Right forelimb (tissue), 1 donor: ENCODE measurements around the gene DPYD.

Experiments used
- DNase-seq: peaks from one replicate; pipeline ENCODE4 v3.0.0-alpha.2; 2018

DPYD gene

GRCh38 chr1:97123717-97124431 is 797.0 kb downstream of the DPYD start:
- no peak for DNase-seq

- DNase-seq, result no peak
These were observed 800.0 kb downstream of the DPYD start for GRCh38 chr1:97120806-97121205.

GRCh38 chr1:97119260-97120158 is 801.3 kb downstream of the DPYD start:
- DNase-seq, result no peak

- DNase-seq, result no peak
These were observed 806.0 kb downstream of the DPYD start for GRCh38 chr1:97114842-97115241.

- DNase-seq, result no peak
These were observed 808.4 kb downstream of the DPYD start for GRCh38 chr1:97112442-97112841.

- no peak for DNase-seq
These were observed 812.7 kb downstream of the DPYD start for GRCh38 chr1:97108179-97108578.

GRCh38 chr1:97105531-97105930 is 815.3 kb downstream of the DPYD start:
- DNase-seq, result no peak

- DNase-seq, result no peak
These were observed 819.3 kb downstream of the DPYD start for GRCh38 chr1:97101509-97101908.

- no peak for DNase-seq
These were observed 823.4 kb downstream of the DPYD start for GRCh38 chr1:97097404-97097925.

- no peak for DNase-seq
These were observed 825.1 kb downstream of the DPYD start for GRCh38 chr1:97095764-97096163.

GRCh38 chr1:97094247-97094972 is 826.4 kb downstream of the DPYD start:
- DNase-seq, result no peak

GRCh38 chr1:97093741-97094140 is 827.1 kb downstream of the DPYD start:
- DNase-seq, result no peak

GRCh38 chr1:97092824-97093223 is 828.0 kb downstream of the DPYD start:
- DNase-seq, result no peak

GRCh38 chr1:97091679-97092078 is 829.2 kb downstream of the DPYD start:
- no peak for DNase-seq

- no peak for DNase-seq
These were observed 829.6 kb downstream of the DPYD start for GRCh38 chr1:97091263-97091662.

GRCh38 chr1:97090725-97091124 is 830.1 kb downstream of the DPYD start:
- DNase-seq, result no peak

- no peak for DNase-seq
These were observed 831.7 kb downstream of the DPYD start for GRCh38 chr1:97089173-97089572.

GRCh38 chr1:97088391-97088790 is 832.4 kb downstream of the DPYD start:
- DNase-seq, result no peak

GRCh38 chr1:97084546-97084945 is 836.3 kb downstream of the DPYD start:
- no peak for DNase-seq

- no peak for DNase-seq
These were observed 838.5 kb downstream of the DPYD start for GRCh38 chr1:97082160-97082848.

GRCh38 chr1:97078872-97079271 is 842.0 kb downstream of the DPYD start:
- DNase-seq, result no peak

- no peak for DNase-seq
These were observed 843.6 kb downstream of the DPYD start for GRCh38 chr1:97077221-97077620.

- no peak for DNase-seq
These were observed 846.1 kb downstream of the DPYD start for GRCh38 chr1:97074771-97075170.
